Transverse colon (tissue), 4 donors: ENCODE measurements around the gene GAS7.

Source experiments
- CTCF ChIP-seq, 5 experiments: fragments of 200-600 bp in 3 of 5; fragments of 450-650 bp in 2 of 5; sonication (generic) in 3 of 5; IDR thresholded peaks; 1 replicate in 2 of 5; 2 replicates in 3 of 5; pipeline ENCODE4 v1.5.1; 2016 to 2017; ENCODE audit warnings: antibody characterized with exemption in 5 of 5, inconsistent platforms in 3 of 5, mild to moderate bottlenecking in 2 of 5, moderate library complexity in 1 of 5
- POLR2AphosphoS5 ChIP-seq, 3 donors: sonication (generic); formaldehyde crosslinking; IDR thresholded peaks; one replicate each; pipeline ENCODE4 v1.6.1; 2016; ENCODE audit warnings: antibody characterized with exemption in 3 of 3

GRCh38 chr17:9862949-9863348 is 335.5 kb downstream of the GAS7 start:
- TF ChIP-seq CTCF (IDR thresholded peaks at IDR 0.05) (no peak), POLR2AphosphoS5 (IDR thresholded peaks at IDR 0.05) (no peak)
